Central memory CD8-positive, alpha-beta T cell (primary cell): ENCODE measurements around the gene CFAP20DC.
"Not testable (repeated sequence)": the region's sequence is repeated elsewhere in the genome, so short reads cannot be mapped to it uniquely, and the experiment has no call there.

Experiments
- ATAC-seq: fragments of 150-1000 bp; cut with Tn5 transposase; replicated peaks from 2 replicates; pipeline ENCODE4 v1.10.0; 2022; ENCODE audit warnings: mild to moderate bottlenecking, moderate FRiP score, moderate number of reproducible peaks; ENCODE audit not compliant: poor library complexity, severe bottlenecking; ENCODE audit errors: extremely low read depth
- DNase-seq, 2 donors: peaks; one replicate each; pipeline ENCODE4 v3.0.0; 2021; ENCODE audit warnings: low spot score in 2 of 2
- H3K27ac Mint-ChIP-seq: one replicate; pipeline ENCODE4 v1.8.0; 2022; ENCODE audit warnings: low read depth, mild to moderate bottlenecking, moderate library complexity, mixed read lengths
- H3K27me3 Mint-ChIP-seq: one replicate; pipeline ENCODE4 v1.8.0; 2022; ENCODE audit warnings: mixed read lengths
- H3K36me3 Mint-ChIP-seq: one replicate; pipeline ENCODE4 v1.8.0; 2022; ENCODE audit warnings: mild to moderate bottlenecking, moderate library complexity, mixed read lengths; ENCODE audit not compliant: insufficient read depth
- H3K4me1 Mint-ChIP-seq: one replicate; pipeline ENCODE4 v1.8.0; 2022; ENCODE audit warnings: mixed read lengths
- H3K4me3 Mint-ChIP-seq: one replicate; pipeline ENCODE4 v1.8.0; 2022; ENCODE audit warnings: mild to moderate bottlenecking, moderate library complexity, mixed read lengths
- H3K9me3 Mint-ChIP-seq: one replicate; pipeline ENCODE4 v1.8.0; 2022; ENCODE audit warnings: mixed read lengths

CFAP20DC gene

GRCh38 chr3:59065240-59065639 is 15.4 kb upstream of the CFAP20DC start:
- no peaks in the 10 kb centered on the region for H3K4me1 Mint-ChIP-seq
- no peaks in the 10 kb centered on the region for H3K9me3 Mint-ChIP-seq
- H3K36me3 Mint-ChIP-seq: no peaks in the 10 kb centered on the region
- H3K27me3 Mint-ChIP-seq: peaks cover 52% of the 10 kb centered on the region
- no peak overlapping the region for H3K27ac Mint-ChIP-seq
- no peak overlapping the region for H3K4me3 Mint-ChIP-seq
- no peak for ATAC-seq
- DNase-seq: no peak

GRCh38 chr3:59064728-59065127 is 14.9 kb upstream of the CFAP20DC start:
- H3K27ac Mint-ChIP-seq: no peak overlapping the region
- no peaks in the 10 kb centered on the region for H3K9me3 Mint-ChIP-seq
- DNase-seq (no peak), ATAC-seq (no peak)
- H3K36me3 Mint-ChIP-seq: no peaks in the 10 kb centered on the region
- peaks cover 47% of the 10 kb centered on the region for H3K27me3 Mint-ChIP-seq
- no peaks in the 10 kb centered on the region for H3K4me1 Mint-ChIP-seq
- H3K4me3 Mint-ChIP-seq: no peak overlapping the region

- no peaks in the 10 kb centered on the region for H3K4me1 Mint-ChIP-seq
- H3K9me3 Mint-ChIP-seq: no peaks in the 10 kb centered on the region
- peaks cover 42% of the 10 kb centered on the region for H3K27me3 Mint-ChIP-seq
- no peaks in the 10 kb centered on the region for H3K36me3 Mint-ChIP-seq
- H3K4me3 Mint-ChIP-seq: no peak overlapping the region
- no peak for ATAC-seq
- DNase-seq: no peak
- no peak overlapping the region for H3K27ac Mint-ChIP-seq
Observed at GRCh38 chr3:59064276-59064675, 14.5 kb upstream of the CFAP20DC start.

- no peak for ATAC-seq
- Mint-ChIP-seq H3K27me3 (no peaks in the 10 kb centered on the region), H3K4me1 (no peaks in the 10 kb centered on the region), H3K4me3 (no peak overlapping the region), H3K27ac (no peak overlapping the region), H3K9me3 (no peaks in the 10 kb centered on the region), H3K36me3 (no peaks in the 10 kb centered on the region)
- no peak for DNase-seq
Observed at GRCh38 chr3:59056706-59057105, 6.9 kb upstream of the CFAP20DC start.

GRCh38 chr3:59052803-59053411 is 3.1 kb upstream of the CFAP20DC start:
- no peak overlapping the region for H3K4me3 Mint-ChIP-seq
- H3K9me3 Mint-ChIP-seq: no peaks in the 10 kb centered on the region
- no peak overlapping the region for H3K27ac Mint-ChIP-seq
- H3K4me1 Mint-ChIP-seq: no peaks in the 10 kb centered on the region
- no peaks in the 10 kb centered on the region for H3K27me3 Mint-ChIP-seq
- no peak for ATAC-seq
- peaks cover 3% of the 10 kb centered on the region for H3K36me3 Mint-ChIP-seq
- no peak for DNase-seq

- not testable (repeated sequence) for H3K4me3 Mint-ChIP-seq, H3K4me1 Mint-ChIP-seq, H3K27ac Mint-ChIP-seq, DNase-seq, H3K27me3 Mint-ChIP-seq, H3K9me3 Mint-ChIP-seq, H3K36me3 Mint-ChIP-seq, ATAC-seq
Observed at GRCh38 chr3:59050811-59051414, 1.1 kb upstream of the CFAP20DC start.

GRCh38 chr3:59046839-59047238 is 3.0 kb downstream of the CFAP20DC start:
- no peaks in the 10 kb centered on the region for H3K27me3 Mint-ChIP-seq
- H3K4me1 Mint-ChIP-seq: no peaks in the 10 kb centered on the region
- H3K27ac Mint-ChIP-seq: no peak overlapping the region
- no peak for ATAC-seq
- peaks cover 3% of the 10 kb centered on the region for H3K36me3 Mint-ChIP-seq
- no peak overlapping the region for H3K4me3 Mint-ChIP-seq
- no peaks in the 10 kb centered on the region for H3K9me3 Mint-ChIP-seq
- no peak for DNase-seq

GRCh38 chr3:59043391-59043790 is 6.4 kb downstream of the CFAP20DC start:
- Mint-ChIP-seq H3K27ac (no peak overlapping the region), H3K36me3 (peaks cover 2% of the 10 kb centered on the region), H3K9me3 (no peaks in the 10 kb centered on the region), H3K4me3 (no peak overlapping the region), H3K27me3 (no peaks in the 10 kb centered on the region), H3K4me1 (no peaks in the 10 kb centered on the region)
- no peak for DNase-seq
- no peak for ATAC-seq

GRCh38 chr3:59040902-59041301 is 8.9 kb downstream of the CFAP20DC start:
- Mint-ChIP-seq H3K4me1 (no peaks in the 10 kb centered on the region), H3K4me3 (no peak overlapping the region), H3K27ac (no peak overlapping the region), H3K27me3 (no peaks in the 10 kb centered on the region), H3K9me3 (no peaks in the 10 kb centered on the region), H3K36me3 (peaks cover 2% of the 10 kb centered on the region)
- DNase-seq (no peak), ATAC-seq (no peak)

- no peak for ATAC-seq
- no peaks in the 10 kb centered on the region for H3K9me3 Mint-ChIP-seq
- H3K4me1 Mint-ChIP-seq: no peaks in the 10 kb centered on the region
- no peak for DNase-seq
- no peak overlapping the region for H3K27ac Mint-ChIP-seq
- no peak overlapping the region for H3K4me3 Mint-ChIP-seq
- H3K27me3 Mint-ChIP-seq: no peaks in the 10 kb centered on the region
- no peaks in the 10 kb centered on the region for H3K36me3 Mint-ChIP-seq
Observed at GRCh38 chr3:59027607-59028006, 22.2 kb downstream of the CFAP20DC start.

- Mint-ChIP-seq H3K9me3 (no peaks in the 10 kb centered on the region), H3K36me3 (no peaks in the 10 kb centered on the region), H3K4me1 (no peaks in the 10 kb centered on the region), H3K27me3 (no peaks in the 10 kb centered on the region), H3K27ac (no peak overlapping the region), H3K4me3 (no peak overlapping the region)
- DNase-seq (no peak), ATAC-seq (no peak)
Observed at GRCh38 chr3:59023612-59024011, 26.2 kb downstream of the CFAP20DC start.

GRCh38 chr3:59017617-59017984 is 32.2 kb downstream of the CFAP20DC start:
- Mint-ChIP-seq H3K36me3 (no peaks in the 10 kb centered on the region), H3K4me3 (no peak overlapping the region), H3K4me1 (no peaks in the 10 kb centered on the region), H3K27ac (no peak overlapping the region), H3K9me3 (no peaks in the 10 kb centered on the region), H3K27me3 (no peaks in the 10 kb centered on the region)
- DNase-seq (no peak), ATAC-seq (no peak)

GRCh38 chr3:59016930-59017616 is 32.8 kb downstream of the CFAP20DC start:
- Mint-ChIP-seq H3K4me1 (no peaks in the 10 kb centered on the region), H3K9me3 (no peaks in the 10 kb centered on the region), H3K27ac (no peak overlapping the region), H3K4me3 (no peak overlapping the region), H3K36me3 (no peaks in the 10 kb centered on the region), H3K27me3 (no peaks in the 10 kb centered on the region)
- DNase-seq (no peak), ATAC-seq (no peak)
